Mesenchymal stem cell (in vitro differentiated cells and primary cell): ENCODE measurements around the gene BOD1.

Experiments used
- DNase-seq: peaks from one replicate; pipeline ENCODE4 v3.0.0-alpha.2; 2013
- H2AFZ ChIP-seq: one replicate; pipeline ENCODE4 v1.6.1; 2013; ENCODE audit warnings: low read depth, mild to moderate bottlenecking, control low read depth, inconsistent platforms, low read length, moderate library complexity
- H2AK5ac ChIP-seq: 2 replicates; pipeline ENCODE4 v1.6.1; 2013; ENCODE audit warnings: low read length, moderate library complexity, mild to moderate bottlenecking, inconsistent platforms; ENCODE audit not compliant: severe bottlenecking
- H2BK120ac ChIP-seq: one replicate; pipeline ENCODE4 v1.6.1; 2013; ENCODE audit warnings: low read depth, mild to moderate bottlenecking, inconsistent platforms, low read length, moderate library complexity
- H2BK12ac ChIP-seq, 2 experiments: one replicate each; pipeline ENCODE4 v1.6.1; 2013; ENCODE audit warnings: inconsistent platforms in 2 of 2, low read length in 2 of 2, mild to moderate bottlenecking in 2 of 2, moderate library complexity in 2 of 2, control low read depth in 1 of 2
- H2BK15ac ChIP-seq: one replicate; pipeline ENCODE4 v1.6.1; 2013; ENCODE audit warnings: mild to moderate bottlenecking, low read depth, inconsistent platforms; ENCODE audit not compliant: poor library complexity, severe bottlenecking
- H2BK5ac ChIP-seq: 2 replicates; pipeline ENCODE4 v1.6.1; 2013; ENCODE audit warnings: low read depth, mild to moderate bottlenecking, low read length, control low read depth, inconsistent platforms; ENCODE audit not compliant: poor library complexity, severe bottlenecking
- H3K14ac ChIP-seq, 2 experiments: one replicate each; pipeline ENCODE4 v1.6.1; 2013; ENCODE audit warnings: inconsistent platforms in 2 of 2, low read length in 2 of 2, control low read depth in 1 of 2, mild to moderate bottlenecking in 1 of 2, moderate library complexity in 1 of 2
- H3K18ac ChIP-seq, 2 experiments: one replicate each; pipeline ENCODE4 v1.6.1; 2013; ENCODE audit warnings: inconsistent platforms in 2 of 2, low read length in 2 of 2, control low read depth in 1 of 2, low read depth in 1 of 2, mild to moderate bottlenecking in 1 of 2
- H3K23ac ChIP-seq, 2 experiments: one replicate each; pipeline ENCODE4 v1.6.1; 2013; ENCODE audit warnings: inconsistent platforms in 2 of 2, low read length in 2 of 2, mild to moderate bottlenecking in 2 of 2, moderate library complexity in 2 of 2, control low read depth in 1 of 2
- H3K27ac ChIP-seq: 2 replicates; pipeline ENCODE4 v1.5.1; 2013; ENCODE audit warnings: mild to moderate bottlenecking, moderate library complexity, low read length, control low read depth, inconsistent platforms; ENCODE audit not compliant: poor library complexity, severe bottlenecking
- H3K27me3 ChIP-seq, 2 experiments: 2 replicates each; pipeline versions ENCODE4 v1.6.1 to v1.7.0; 2013; ENCODE audit warnings: low read length in 2 of 2, mild to moderate bottlenecking in 2 of 2, moderate library complexity in 2 of 2, control low read depth in 1 of 2, inconsistent platforms in 1 of 2; ENCODE audit not compliant: control insufficient read depth in 1 of 2, insufficient read depth in 1 of 2
- H3K36me3 ChIP-seq, 2 experiments: 2 replicates each; pipeline versions ENCODE4 v1.6.1 to v1.7.0; 2013; ENCODE audit warnings: low read length in 2 of 2, control low read depth in 1 of 2, inconsistent platforms in 1 of 2, low read depth in 1 of 2, mild to moderate bottlenecking in 1 of 2; ENCODE audit not compliant: insufficient read depth in 2 of 2, control insufficient read depth in 1 of 2
- H3K4ac ChIP-seq, 2 experiments: one replicate each; pipeline ENCODE4 v1.6.1; 2013; ENCODE audit warnings: inconsistent platforms in 2 of 2, low read length in 2 of 2, mild to moderate bottlenecking in 2 of 2, moderate library complexity in 2 of 2, control low read depth in 1 of 2, low read depth in 1 of 2
- H3K4me1 ChIP-seq: 2 replicates; pipeline ENCODE4 v1.6.1; 2013; ENCODE audit warnings: low read depth, low read length, control low read depth; ENCODE audit not compliant: control insufficient read depth, insufficient read depth
- H3K4me2 ChIP-seq: 2 replicates; pipeline ENCODE4 v1.6.1; 2013; ENCODE audit warnings: low read length, mild to moderate bottlenecking, inconsistent platforms; ENCODE audit not compliant: poor library complexity, severe bottlenecking
- H3K4me3 ChIP-seq, 2 experiments: 2 replicates each; pipeline versions ENCODE4 v1.5.1 to v1.7.0; 2013; ENCODE audit warnings: low read length in 2 of 2, mild to moderate bottlenecking in 2 of 2, control low read depth in 1 of 2, low read depth in 1 of 2; ENCODE audit not compliant: insufficient read depth in 1 of 2
- H3K79me1 ChIP-seq: replicated peaks from 2 replicates; pipeline ENCODE4 v1.6.1; 2013; ENCODE audit warnings: mild to moderate bottlenecking, control low read depth, low read length, inconsistent platforms; ENCODE audit not compliant: poor library complexity, severe bottlenecking
- H3K9ac ChIP-seq: 2 replicates; pipeline ENCODE4 v1.7.0; 2013; ENCODE audit warnings: mild to moderate bottlenecking, low read length, moderate library complexity
- H3K9me3 ChIP-seq: 2 replicates; pipeline ENCODE4 v1.7.0; 2013; ENCODE audit warnings: mild to moderate bottlenecking, low read length; ENCODE audit not compliant: control insufficient read depth
- H4K8ac ChIP-seq: one replicate; pipeline ENCODE4 v1.6.1; 2013; ENCODE audit warnings: inconsistent platforms, mild to moderate bottlenecking, low read length, moderate library complexity
- H4K91ac ChIP-seq: one replicate; pipeline ENCODE4 v1.6.1; 2013; ENCODE audit warnings: mild to moderate bottlenecking, low read length, inconsistent platforms
- WGBS: methylation state at CpG from one replicate; pipeline ENCODE4 v1.1.7; 2013; ENCODE audit warnings: mixed read lengths; 5-methylcytosine and 5-hydroxymethylcytosine counted together

BOD1 gene

GRCh38 chr5:173631478-173631877, 15.0 kb upstream of the BOD1 start:
- Histone ChIP-seq H2AFZ (no peak overlapping the region), H3K4me2 (no peak overlapping the region), H3K4ac (no peak overlapping the region), H2BK12ac (no peak overlapping the region), H3K9me3 (no peaks in the 10 kb centered on the region), H4K91ac (no peak overlapping the region), H2AK5ac (no peak overlapping the region), H3K79me1 (no peaks in the 10 kb centered on the region), H2BK15ac (no peak overlapping the region), H2BK5ac (no peak overlapping the region), H3K23ac (no peak overlapping the region), H4K8ac (no peak overlapping the region), H3K27ac (no peak overlapping the region), H3K18ac (no peak overlapping the region), H3K9ac (no peak overlapping the region), H3K4me3 (no peak overlapping the region), H3K27me3 (peaks cover 10 to 22% of the 10 kb centered on the region in 2 experiments), H3K14ac (no peak overlapping the region), H3K36me3 (no peaks in the 10 kb centered on the region), H2BK120ac (no peak overlapping the region), H3K4me1 (peaks cover 7% of the 10 kb centered on the region)
- no peak for DNase-seq
- WGBS = 77% methylated on average over 2 of the region's 3 CpGs

- 87% methylated on average over 5 of the region's 6 CpGs for WGBS
- Histone ChIP-seq H2BK12ac (no peak overlapping the region), H2AFZ (no peak overlapping the region), H3K27ac (no peak overlapping the region), H3K14ac (no peak overlapping the region), H3K4me1 (peaks cover 8% of the 10 kb centered on the region), H2AK5ac (no peak overlapping the region), H2BK5ac (no peak overlapping the region), H4K91ac (no peak overlapping the region), H3K23ac (no peak overlapping the region), H3K9me3 (no peaks in the 10 kb centered on the region), H3K27me3 (peaks cover 10 to 22% of the 10 kb centered on the region in 2 experiments), H4K8ac (no peak overlapping the region), H2BK15ac (no peak overlapping the region), H3K4ac (no peak overlapping the region), H3K79me1 (no peaks in the 10 kb centered on the region), H3K36me3 (no peaks in the 10 kb centered on the region), H2BK120ac (no peak overlapping the region), H3K18ac (no peak overlapping the region), H3K9ac (peak overlapping the region; percentile 14), H3K4me2 (no peak overlapping the region), H3K4me3 (no peak overlapping the region)
- DNase-seq = no peak
Measured at GRCh38 chr5:173630724-173631365, 14.4 kb upstream of the BOD1 start.

GRCh38 chr5:173629628-173630027, 13.2 kb upstream of the BOD1 start:
- Histone ChIP-seq H3K4ac (no peak overlapping the region), H2BK120ac (no peak overlapping the region), H3K9ac (no peak overlapping the region), H3K23ac (no peak overlapping the region), H3K36me3 (no peaks in the 10 kb centered on the region), H3K4me1 (peaks cover 8% of the 10 kb centered on the region), H3K18ac (no peak overlapping the region), H2BK15ac (no peak overlapping the region), H3K9me3 (no peaks in the 10 kb centered on the region), H2AK5ac (no peak overlapping the region), H3K14ac (no peak overlapping the region), H2BK12ac (no peak overlapping the region), H3K27me3 (peaks cover 10 to 22% of the 10 kb centered on the region in 2 experiments), H2BK5ac (no peak overlapping the region), H2AFZ (no peak overlapping the region), H3K79me1 (no peaks in the 10 kb centered on the region), H3K4me2 (no peak overlapping the region), H4K8ac (no peak overlapping the region), H3K4me3 (no peak overlapping the region), H4K91ac (no peak overlapping the region), H3K27ac (no peak overlapping the region)
- WGBS = 100% methylated on average over 1 of the region's 1 CpG
- no peak for DNase-seq

GRCh38 chr5:173628501-173628900, 12.1 kb upstream of the BOD1 start:
- Histone ChIP-seq H3K4me2 (no peak overlapping the region), H4K91ac (no peak overlapping the region), H3K14ac (no peak overlapping the region), H3K9me3 (no peaks in the 10 kb centered on the region), H2BK15ac (no peak overlapping the region), H2BK12ac (no peak overlapping the region), H3K79me1 (no peaks in the 10 kb centered on the region), H4K8ac (no peak overlapping the region), H2AK5ac (peak overlapping the region; percentile 49), H2AFZ (no peak overlapping the region), H3K9ac (no peak overlapping the region), H3K27ac (no peak overlapping the region), H2BK120ac (no peak overlapping the region), H3K18ac (no peak overlapping the region), H3K23ac (no peak overlapping the region), H3K4me1 (peaks cover 10% of the 10 kb centered on the region), H3K4me3 (no peak overlapping the region), H2BK5ac (no peak overlapping the region), H3K27me3 (peaks cover 10 to 22% of the 10 kb centered on the region in 2 experiments), H3K36me3 (no peaks in the 10 kb centered on the region), H3K4ac (no peak overlapping the region)
- DNase-seq = no peak
- WGBS = 70% methylated on average over 6 of the region's 6 CpGs
